Loucy (cell line): ENCODE data around the gene FOXO6.

Experiments used
- H2AFZ ChIP-seq: fragments of 200-600 bp; sonication (generic); 2 replicates; pipeline ENCODE4 v1.6.0; 2016; ENCODE audit warnings: antibody characterized with exemption, mild to moderate bottlenecking, low read length, moderate library complexity
- H3F3A ChIP-seq: fragments of 200-600 bp; 2 replicates; pipeline ENCODE4 v1.6.0; 2016; ENCODE audit warnings: antibody characterized with exemption, low read depth, mild to moderate bottlenecking
- H3K27me3 ChIP-seq: fragments of 200-600 bp; sonication (generic); 2 replicates; pipeline ENCODE4 v1.6.1; 2014; ENCODE audit warnings: low read length, mild to moderate bottlenecking; ENCODE audit not compliant: insufficient read depth, poor library complexity, severe bottlenecking
- H3K36me3 ChIP-seq: fragments of 200-600 bp; sonication (generic); 2 replicates; pipeline ENCODE4 v1.6.1; 2016; ENCODE audit warnings: low read length; ENCODE audit not compliant: insufficient read depth
- H3K4me1 ChIP-seq: fragments of 200-600 bp; sonication (generic); 2 replicates; pipeline ENCODE4 v1.5.1; 2014; ENCODE audit warnings: low read length, mild to moderate bottlenecking; ENCODE audit not compliant: insufficient read depth, poor library complexity, severe bottlenecking
- H3K4me2 ChIP-seq: fragments of 200-600 bp; sonication (generic); 2 replicates; pipeline ENCODE4 v1.6.0; 2014; ENCODE audit warnings: antibody characterized with exemption, low read length, low read depth, mild to moderate bottlenecking; ENCODE audit not compliant: poor library complexity, severe bottlenecking
- H3K4me3 ChIP-seq: fragments of 200-600 bp; sonication (generic); 2 replicates; pipeline ENCODE4 v1.5.1; 2014; ENCODE audit warnings: low read length, mild to moderate bottlenecking, mixed read lengths; ENCODE audit not compliant: poor library complexity, severe bottlenecking
- H3K79me2 ChIP-seq: fragments of 200-600 bp; sonication (generic); 2 replicates; pipeline ENCODE4 v1.6.1; 2014; ENCODE audit warnings: low read length; ENCODE audit not compliant: insufficient read depth
- H3K9ac ChIP-seq: fragments of 200-600 bp; sonication (generic); 2 replicates; pipeline ENCODE4 v1.6.0; 2014; ENCODE audit warnings: mild to moderate bottlenecking, low read depth, low read length, moderate library complexity; ENCODE audit not compliant: poor library complexity, severe bottlenecking
- H3K9me2 ChIP-seq: fragments of 200-600 bp; sonication (generic); replicated peaks from 2 replicates; pipeline ENCODE4 v1.6.1; 2016; ENCODE audit warnings: low read depth, low read length, mixed read lengths
- H3K9me3 ChIP-seq: fragments of 200-600 bp; sonication (generic); 2 replicates; pipeline ENCODE4 v1.6.1; 2014; ENCODE audit warnings: mild to moderate bottlenecking, antibody characterized with exemption, low read length, low read depth; ENCODE audit not compliant: insufficient read depth
- H4K20me1 ChIP-seq: fragments of 200-600 bp; sonication (generic); 2 replicates; pipeline ENCODE4 v1.6.0; 2014; ENCODE audit warnings: antibody characterized with exemption, low read length, mild to moderate bottlenecking; ENCODE audit not compliant: insufficient read depth, poor library complexity, severe bottlenecking
- EZH2phosphoT487 ChIP-seq: fragments of 200-600 bp; IDR thresholded peaks from 2 replicates; pipeline ENCODE4 v1.6.1; 2018; ENCODE audit warnings: antibody characterized with exemption, mild to moderate bottlenecking, moderate library complexity, borderline replicate concordance
- TF ChIP-seq, protein P1 (sequence below): fragments of 200-600 bp; sonication (generic); conservative IDR thresholded peaks from 2 replicates; pipeline ENCODE4 v1.5.1; 2014; ENCODE audit warnings: mild to moderate bottlenecking, antibody characterized with exemption, low read length

FOXO6 gene

GRCh38 chr1:41322835-41323234 lies 38.4 kb upstream of the FOXO6 start:
- Histone ChIP-seq H2AFZ (no peak overlapping the region), H3F3A (no peaks in the 10 kb centered on the region), H3K79me2 (no peaks in the 10 kb centered on the region), H3K27me3 (no peaks in the 10 kb centered on the region), H3K4me1 (peaks cover 6% of the 10 kb centered on the region), H3K4me2 (no peak overlapping the region), H3K9ac (no peak overlapping the region), H3K9me2 (no peaks in the 10 kb centered on the region), H3K9me3 (no peaks in the 10 kb centered on the region), H3K36me3 (no peaks in the 10 kb centered on the region), H4K20me1 (no peaks in the 10 kb centered on the region), H3K4me3 (no peak overlapping the region)
- no peak for TF ChIP-seq EZH2phosphoT487
- TF ChIP-seq, protein P1, sequence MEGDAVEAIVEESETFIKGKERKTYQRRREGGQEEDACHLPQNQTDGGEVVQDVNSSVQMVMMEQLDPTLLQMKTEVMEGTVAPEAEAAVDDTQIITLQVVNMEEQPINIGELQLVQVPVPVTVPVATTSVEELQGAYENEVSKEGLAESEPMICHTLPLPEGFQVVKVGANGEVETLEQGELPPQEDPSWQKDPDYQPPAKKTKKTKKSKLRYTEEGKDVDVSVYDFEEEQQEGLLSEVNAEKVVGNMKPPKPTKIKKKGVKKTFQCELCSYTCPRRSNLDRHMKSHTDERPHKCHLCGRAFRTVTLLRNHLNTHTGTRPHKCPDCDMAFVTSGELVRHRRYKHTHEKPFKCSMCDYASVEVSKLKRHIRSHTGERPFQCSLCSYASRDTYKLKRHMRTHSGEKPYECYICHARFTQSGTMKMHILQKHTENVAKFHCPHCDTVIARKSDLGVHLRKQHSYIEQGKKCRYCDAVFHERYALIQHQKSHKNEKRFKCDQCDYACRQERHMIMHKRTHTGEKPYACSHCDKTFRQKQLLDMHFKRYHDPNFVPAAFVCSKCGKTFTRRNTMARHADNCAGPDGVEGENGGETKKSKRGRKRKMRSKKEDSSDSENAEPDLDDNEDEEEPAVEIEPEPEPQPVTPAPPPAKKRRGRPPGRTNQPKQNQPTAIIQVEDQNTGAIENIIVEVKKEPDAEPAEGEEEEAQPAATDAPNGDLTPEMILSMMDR, result peak; percentile 80

DNA sequence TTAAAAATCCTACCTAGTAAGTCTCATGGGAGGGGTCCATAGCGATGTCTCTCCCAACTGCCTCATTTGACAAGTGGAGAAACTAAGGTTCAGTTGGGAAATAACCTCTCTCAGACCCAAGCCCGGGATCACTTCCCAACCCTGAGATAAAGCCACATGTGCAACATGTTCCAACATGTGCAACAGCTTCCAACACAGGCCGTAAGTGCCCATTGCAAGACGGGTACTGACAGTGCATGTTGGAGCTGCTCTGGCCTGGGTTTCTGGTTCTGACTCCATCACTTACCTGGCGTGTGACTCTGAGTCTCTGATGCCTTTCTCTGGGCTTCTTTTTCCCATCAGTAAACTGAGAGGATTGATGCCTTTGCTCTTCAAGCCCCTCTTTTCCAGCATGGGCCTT lies 38.0 kb upstream of the FOXO6 start:
- H3K27me3 ChIP-seq, result no peaks in the 10 kb centered on the region
- no peaks in the 10 kb centered on the region for H3K9me2 ChIP-seq
- no peaks in the 10 kb centered on the region for H3K36me3 ChIP-seq
- no peak overlapping the region for H3K4me3 ChIP-seq
- no peaks in the 10 kb centered on the region for H3K9me3 ChIP-seq
- H3K4me1 ChIP-seq, result peaks cover 6% of the 10 kb centered on the region
- no peaks in the 10 kb centered on the region for H4K20me1 ChIP-seq
- no peaks in the 10 kb centered on the region for H3K79me2 ChIP-seq
- H3K4me2 ChIP-seq, result no peak overlapping the region
- no peak overlapping the region for H2AFZ ChIP-seq
- H3K9ac ChIP-seq, result no peak overlapping the region
- no peaks in the 10 kb centered on the region for H3F3A ChIP-seq
- TF ChIP-seq EZH2phosphoT487, result no peak
- TF ChIP-seq, protein P1, result no peak

- H4K20me1 ChIP-seq, result no peaks in the 10 kb centered on the region
- no peaks in the 10 kb centered on the region for H3F3A ChIP-seq
- no peaks in the 10 kb centered on the region for H3K36me3 ChIP-seq
- no peaks in the 10 kb centered on the region for H3K79me2 ChIP-seq
- H3K4me3 ChIP-seq, result no peak overlapping the region
- no peaks in the 10 kb centered on the region for H3K27me3 ChIP-seq
- no peak overlapping the region for H3K9ac ChIP-seq
- no peaks in the 10 kb centered on the region for H3K9me3 ChIP-seq
- H3K4me2 ChIP-seq, result no peak overlapping the region
- TF ChIP-seq, protein P1, result no peak
- no peak for TF ChIP-seq EZH2phosphoT487
- H3K9me2 ChIP-seq, result no peaks in the 10 kb centered on the region
- no peak overlapping the region for H2AFZ ChIP-seq
- H3K4me1 ChIP-seq, result peaks cover 6% of the 10 kb centered on the region
Measured at GRCh38 chr1:41325801-41326200, 35.4 kb upstream of the FOXO6 start.
